GM21360 (cell line): Measurements from ENCODE around the gene CD80.
A peak's percentile ranks its signal among the peaks of the same experiment; 100 is the strongest.
"Not testable (repeated sequence)": the region's sequence is repeated elsewhere in the genome, so short reads cannot be mapped to it uniquely, and the experiment has no call there.

Source experiments
- ATAC-seq: cut with Tn5 transposase; IDR thresholded peaks from one replicate; pipeline ENCODE4 v1.9.1; 2021; ENCODE audit warnings: mild to moderate bottlenecking, moderate library complexity; ENCODE audit not compliant: unreplicated experiment

CD80 gene

GRCh38 chr3:119559441-119559963, at the start of gene CD80:
Gene CD80 (minus strand): TSS chr3:119559614. CDS start chr3:119557728, 1,886 bp downstream.
- peak; percentile 48 for ATAC-seq

- no peak for ATAC-seq
These were observed 49.1 kb upstream of the CD80 start for GRCh38 chr3:119608405-119609000.

- ATAC-seq = no peak
These were observed 45.5 kb upstream of the CD80 start for GRCh38 chr3:119604878-119605277.

GRCh38 chr3:119602676-119603075, 43.3 kb upstream of the CD80 start:
- ATAC-seq = no peak

- peak; percentile 15 for ATAC-seq
These were observed 41.7 kb upstream of the CD80 start for GRCh38 chr3:119601154-119601553.

- peak; percentile 68 for ATAC-seq
These were observed 41.3 kb upstream of the CD80 start for GRCh38 chr3:119600732-119601131.

GRCh38 chr3:119599558-119600174, 40.3 kb upstream of the CD80 start:
- ATAC-seq = no peak

- ATAC-seq = peak; percentile 42
These were observed 39.1 kb upstream of the CD80 start for GRCh38 chr3:119598410-119599098.

GRCh38 chr3:119597548-119598288, 38.3 kb upstream of the CD80 start, which contains the start of gene PLA1A:
Gene PLA1A (plus strand): TSS chr3:119597885. CDS start chr3:119597914, 29 bp downstream.
- ATAC-seq = no peak

- ATAC-seq = no peak
These were observed 37.0 kb upstream of the CD80 start for GRCh38 chr3:119596398-119596797.

- no peak for ATAC-seq
These were observed 36.4 kb upstream of the CD80 start for GRCh38 chr3:119595639-119596334.

GRCh38 chr3:119594929-119595328, 35.5 kb upstream of the CD80 start:
- not testable (repeated sequence) for ATAC-seq

- no peak for ATAC-seq
These were observed 34.7 kb upstream of the CD80 start for GRCh38 chr3:119594066-119594465.

- ATAC-seq = no peak
These were observed 33.4 kb upstream of the CD80 start for GRCh38 chr3:119592861-119593260.

GRCh38 chr3:119590706-119591105, 31.3 kb upstream of the CD80 start:
- no peak for ATAC-seq

- ATAC-seq = no peak
These were observed 29.8 kb upstream of the CD80 start for GRCh38 chr3:119589102-119589773.

GRCh38 chr3:119588112-119588511, 28.7 kb upstream of the CD80 start:
- no peak for ATAC-seq

GRCh38 chr3:119586733-119587172, 27.3 kb upstream of the CD80 start:
- no peak for ATAC-seq

- no peak for ATAC-seq
These were observed 26.6 kb upstream of the CD80 start for GRCh38 chr3:119585856-119586570.
